Measurements from ENCODE around the gene IQSEC1. TPM values are rescaled to one million over a fixed set of nuclear protein-coding genes. Genes with fewer than 3 reads are reported as not detected.

IQSEC1 gene
- total RNA-seq, 1 experiment from 2014 or later, result 7.1 TPM

GRCh38 chr3:12988728-12989454 is 84.3 kb downstream of the IQSEC1 start:
- in situ Hi-C loops (cut with HindIII; ENCODE audit: low pct_unique_long_range_greater_than_20kb, low sequenced_read_pairs), result loop anchor here (25.0 kb wide), 1 partner anchor 102 kb away; no protein-coding TSS in a partner anchor
- DNase-seq (ENCODE audit: low read depth, low spot score), result no peak

GRCh38 chr3:12987602-12988001 is 85.6 kb downstream of the IQSEC1 start:
- in situ Hi-C loops (cut with HindIII; ENCODE audit: low pct_unique_long_range_greater_than_20kb, low sequenced_read_pairs), result loop anchor here (25.0 kb wide), 1 partner anchor 100 kb away; no protein-coding TSS in a partner anchor

GRCh38 chr3:12986986-12987385 is 86.2 kb downstream of the IQSEC1 start:
- no peak for DNase-seq (ENCODE audit: low read depth, low spot score)
- in situ Hi-C loops (cut with HindIII; ENCODE audit: low pct_unique_long_range_greater_than_20kb, low sequenced_read_pairs), result loop anchor here (25.0 kb wide), 1 partner anchor 100 kb away; no protein-coding TSS in a partner anchor

More at GRCh38 chr3:12987602-12988001, 85.6 kb downstream of the IQSEC1 start:
- DNase-seq (ENCODE audit: low read depth, low spot score), result no peak

GRCh38 chr3:12986521-12986920 is 86.7 kb downstream of the IQSEC1 start:
- in situ Hi-C loops (cut with HindIII; ENCODE audit: low pct_unique_long_range_greater_than_20kb, low sequenced_read_pairs), result loop anchor here (25.0 kb wide), 1 partner anchor 99 kb away; no protein-coding TSS in a partner anchor
- DNase-seq (ENCODE audit: low read depth, low spot score), result no peak

- in situ Hi-C loops (cut with HindIII; ENCODE audit: low pct_unique_long_range_greater_than_20kb, low sequenced_read_pairs), result loop anchor here (25.0 kb wide), 1 partner anchor 99 kb away; no protein-coding TSS in a partner anchor
Measured at GRCh38 chr3:12986031-12986430, 87.2 kb downstream of the IQSEC1 start.

GRCh38 chr3:12985148-12985547 is 88.1 kb downstream of the IQSEC1 start:
- no peak for DNase-seq (ENCODE audit: low read depth, low spot score)
- in situ Hi-C loops (cut with HindIII; ENCODE audit: low pct_unique_long_range_greater_than_20kb, low sequenced_read_pairs), result loop anchor here (25.0 kb wide), 1 partner anchor 98 kb away; no protein-coding TSS in a partner anchor

More at GRCh38 chr3:12986031-12986430, 87.2 kb downstream of the IQSEC1 start:
- no peak for DNase-seq (ENCODE audit: low read depth, low spot score)

GRCh38 chr3:12984023-12984823 is 89.0 kb downstream of the IQSEC1 start:
- in situ Hi-C loops (cut with HindIII; ENCODE audit: low pct_unique_long_range_greater_than_20kb, low sequenced_read_pairs), result loop anchor here (25.0 kb wide), 1 partner anchor 97 kb away; no protein-coding TSS in a partner anchor
- peak; percentile 83 for DNase-seq (ENCODE audit: low read depth, low spot score)

- DNase-seq (ENCODE audit: low read depth, low spot score), result no peak
- in situ Hi-C loops (cut with HindIII; ENCODE audit: low pct_unique_long_range_greater_than_20kb, low sequenced_read_pairs), result loop anchor here (25.0 kb wide), 1 partner anchor 96 kb away; no protein-coding TSS in a partner anchor
Measured at GRCh38 chr3:12983319-12983718, 89.9 kb downstream of the IQSEC1 start.

GRCh38 chr3:12982619-12983101 is 90.6 kb downstream of the IQSEC1 start:
- in situ Hi-C loops (cut with HindIII; ENCODE audit: low pct_unique_long_range_greater_than_20kb, low sequenced_read_pairs), result loop anchor here (25.0 kb wide), 1 partner anchor 95 kb away; no protein-coding TSS in a partner anchor
- no peak for DNase-seq (ENCODE audit: low read depth, low spot score)

- no peak for DNase-seq (ENCODE audit: low read depth, low spot score)
Measured at GRCh38 chr3:12981306-12982275, 91.6 kb downstream of the IQSEC1 start.

GRCh38 chr3:12980596-12981290 is 92.5 kb downstream of the IQSEC1 start:
- in situ Hi-C loops (cut with HindIII; ENCODE audit: low pct_unique_long_range_greater_than_20kb, low sequenced_read_pairs), result loop anchor here (25.0 kb wide), 1 partner anchor 93 kb away; no protein-coding TSS in a partner anchor
- DNase-seq (ENCODE audit: low read depth, low spot score), result no peak

More at GRCh38 chr3:12981306-12982275, 91.6 kb downstream of the IQSEC1 start:
- in situ Hi-C loops (cut with HindIII; ENCODE audit: low pct_unique_long_range_greater_than_20kb, low sequenced_read_pairs), result loop anchor here (25.0 kb wide), 1 partner anchor 94 kb away; no protein-coding TSS in a partner anchor

- no peak for DNase-seq (ENCODE audit: low read depth, low spot score)
- in situ Hi-C loops (cut with HindIII; ENCODE audit: low pct_unique_long_range_greater_than_20kb, low sequenced_read_pairs), result loop anchor here (25.0 kb wide), 1 partner anchor 93 kb away; no protein-coding TSS in a partner anchor
Measured at GRCh38 chr3:12979947-12980487, 93.2 kb downstream of the IQSEC1 start.

- DNase-seq (ENCODE audit: low read depth, low spot score), result no peak
- in situ Hi-C loops (cut with HindIII; ENCODE audit: low pct_unique_long_range_greater_than_20kb, low sequenced_read_pairs), result loop anchor here (25.0 kb wide), 1 partner anchor 92 kb away; no protein-coding TSS in a partner anchor
Measured at GRCh38 chr3:12979151-12979946, 93.9 kb downstream of the IQSEC1 start.

- in situ Hi-C loops (cut with HindIII; ENCODE audit: low pct_unique_long_range_greater_than_20kb, low sequenced_read_pairs), result loop anchor here (25.0 kb wide), 1 partner anchor 91 kb away; no protein-coding TSS in a partner anchor
- DNase-seq (ENCODE audit: low read depth, low spot score), result no peak
Measured at GRCh38 chr3:12978682-12979081, 94.5 kb downstream of the IQSEC1 start.

Data from SK-MEL-5 (cell line).